ENCODE measurements around the gene C3. TPM values are rescaled to one million over a fixed set of nuclear protein-coding genes. Genes with fewer than 3 reads are reported as not detected.
A peak's percentile ranks its signal among the peaks of the same experiment; 100 is the strongest.

C3 gene
- total RNA-seq, 6 donors from 2014 or later: 461 to 1,221 (median 854) TPM

DNA sequence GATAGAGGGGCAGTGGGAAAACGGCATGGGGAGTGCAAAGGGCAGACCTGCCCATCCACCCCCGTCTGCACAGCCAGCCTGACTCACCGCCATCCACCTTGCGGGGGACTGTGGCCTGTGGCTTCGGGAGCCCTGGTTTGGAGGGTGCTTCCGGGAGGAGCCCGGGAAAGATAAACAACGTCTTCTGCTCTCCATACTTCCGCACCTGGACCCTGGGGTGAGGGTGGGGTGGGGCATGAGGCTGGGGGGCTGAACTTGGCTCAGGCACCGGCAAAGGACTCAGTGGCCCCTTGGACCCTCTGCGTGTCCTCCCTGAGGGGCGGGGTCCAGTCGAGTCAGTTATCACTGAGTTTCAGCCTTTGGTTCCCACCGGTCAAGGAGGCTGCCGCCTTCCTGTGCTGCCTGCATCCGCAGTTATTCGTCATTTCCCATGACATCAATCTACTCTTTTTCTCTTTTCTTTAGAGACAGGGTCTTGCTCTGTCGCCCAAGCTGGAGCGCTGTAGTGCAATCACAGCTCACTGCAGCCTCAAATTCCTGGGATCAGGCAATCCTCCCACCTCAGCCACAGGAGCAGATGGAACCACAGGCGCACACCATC lies 13.7 kb upstream of the C3 start:
- H3K4me1 ChIP-seq: peaks cover 27 to 51% (median 34%) of the 10 kb centered on the region in 4 donors
- H3K4me3 ChIP-seq: no peak overlapping the region
- H3K9me3 ChIP-seq: no peaks in the 10 kb centered on the region

DNA sequence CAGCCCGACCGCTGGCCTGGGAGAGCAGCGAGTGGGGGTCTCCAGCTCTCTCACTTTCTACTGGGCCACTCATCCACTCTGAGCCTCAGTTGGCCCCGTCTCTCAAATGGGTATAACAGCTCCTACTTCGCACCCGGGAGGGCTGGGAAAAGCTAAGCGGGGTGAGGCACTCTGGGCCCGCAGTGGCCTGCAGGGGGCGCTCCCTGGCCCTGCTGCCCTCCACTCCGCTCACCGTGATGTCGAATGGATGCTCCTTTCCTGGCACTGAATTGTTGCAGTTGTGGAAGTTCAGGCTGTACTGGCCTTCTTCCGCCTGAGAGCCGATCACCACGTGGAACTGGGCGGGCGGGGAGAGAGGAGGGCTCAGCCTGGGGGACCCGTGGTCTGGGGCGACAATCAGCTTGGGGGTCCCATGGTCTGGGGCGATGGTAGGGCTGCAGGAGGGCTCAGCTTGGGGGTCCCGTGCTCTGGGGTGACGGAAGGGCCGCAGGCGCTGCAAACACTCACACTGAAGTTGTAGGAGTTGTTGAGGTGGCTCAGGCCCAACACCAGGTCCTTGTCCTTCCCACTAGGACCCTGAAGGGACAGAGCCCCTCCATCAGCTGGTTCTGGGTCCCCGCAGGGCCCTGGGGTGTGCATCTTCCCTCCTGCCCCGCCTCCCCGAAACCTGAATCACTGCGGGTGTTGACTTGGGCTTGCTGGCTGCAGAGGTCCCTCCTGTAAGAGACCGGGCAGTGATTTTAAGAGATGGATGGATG lies 13.1 kb upstream of the C3 start:
- DNase-seq (peak in 1 of 2 donors; percentile 79), ATAC-seq (ENCODE audit: low FRiP score in 2 of 2) (no peak)
- Histone ChIP-seq H3K27ac (no peak overlapping the region), H3K4me1 (peaks cover 27 to 51% (median 34%) of the 10 kb centered on the region in 4 donors), H3K4me3 (no peak overlapping the region), H3K36me3 (peaks cover 7 to 33% (median 25%) of the 10 kb centered on the region in 4 donors), H3K9me3 (no peaks in the 10 kb centered on the region), H3K27me3 (no peaks in the 10 kb centered on the region)
- 88 to 96% methylated on average over 7 to 21 of the region's 29 CpGs for whole genome bisulfite sequencing, 2 donors
- TF ChIP-seq POLR2AphosphoS5 (IDR thresholded peaks at IDR 0.05): no peak
- TF ChIP-seq CTCF (IDR thresholded peaks at IDR 0.05): peak in 1 of 6 experiments; percentile 5
- no peak for TF ChIP-seq EP300 (IDR thresholded peaks at IDR 0.05)
- no peak for TF ChIP-seq POLR2A (IDR thresholded peaks at IDR 0.05)

More for the DNA sequence above, 13.7 kb upstream of the C3 start:
- ATAC-seq (ENCODE audit: low FRiP score in 2 of 2) (no peak), DNase-seq (no peak)
- Histone ChIP-seq H3K36me3 (peaks cover 7 to 33% (median 25%) of the 10 kb centered on the region in 4 donors), H3K27ac (peak overlapping the region in 1 of 4 donors; percentile 96), H3K27me3 (no peaks in the 10 kb centered on the region)
- TF ChIP-seq CTCF (IDR thresholded peaks at IDR 0.05): no peak
- no peak for TF ChIP-seq POLR2AphosphoS5 (IDR thresholded peaks at IDR 0.05)
- no peak for TF ChIP-seq EP300 (IDR thresholded peaks at IDR 0.05)
- no peak for TF ChIP-seq POLR2A (IDR thresholded peaks at IDR 0.05)
- WGBS, 2 donors: 74 to 79% methylated on average over 19 to 20 of the region's 20 CpGs

DNA sequence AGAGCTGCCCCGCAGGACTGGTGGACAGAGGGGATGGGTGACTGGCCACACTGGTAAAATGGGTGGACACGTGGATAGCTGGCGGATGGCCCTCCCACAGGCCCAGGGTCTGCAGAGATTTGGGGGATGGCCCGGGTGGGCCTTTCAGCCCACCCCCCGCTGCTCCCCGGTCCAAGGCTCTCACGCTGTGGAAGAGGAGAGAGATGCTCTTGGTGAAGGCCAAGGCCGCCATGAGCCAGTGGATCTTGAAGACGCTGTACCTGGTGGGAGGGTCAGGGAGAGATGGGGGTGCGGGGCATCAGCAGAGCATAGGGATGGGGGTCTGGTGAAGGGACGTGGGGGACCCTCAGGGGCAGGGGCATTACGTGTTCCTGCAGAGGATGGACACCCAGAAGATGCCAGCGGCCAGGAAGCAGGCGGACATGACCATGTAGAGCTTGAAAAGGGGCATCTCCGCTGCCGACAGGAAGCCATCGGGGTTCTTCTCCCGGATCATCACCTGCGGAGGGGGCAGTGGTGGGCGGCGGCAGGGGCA lies 12.4 kb upstream of the C3 start:
- Histone ChIP-seq H3K4me3 (no peak overlapping the region), H3K4me1 (peaks cover 27 to 51% (median 32%) of the 10 kb centered on the region in 4 donors), H3K27me3 (no peaks in the 10 kb centered on the region), H3K27ac (no peak overlapping the region), H3K36me3 (peaks cover 7 to 33% (median 25%) of the 10 kb centered on the region in 4 donors), H3K9me3 (no peaks in the 10 kb centered on the region)
- ATAC-seq (ENCODE audit: low FRiP score in 2 of 2) (no peak), DNase-seq (no peak)
- 91 to 96% methylated on average over 17 to 20 of the region's 21 CpGs for WGBS, 2 donors
- TF ChIP-seq CTCF (IDR thresholded peaks at IDR 0.05) (no peak), EP300 (IDR thresholded peaks at IDR 0.05) (no peak), POLR2AphosphoS5 (IDR thresholded peaks at IDR 0.05) (no peak), POLR2A (IDR thresholded peaks at IDR 0.05) (no peak)

- peak in 1 of 2 donors; percentile 74 for DNase-seq
- H3K4me3 ChIP-seq: no peak overlapping the region
- ATAC-seq (ENCODE audit: low FRiP score in 2 of 2): no peak
- H3K27me3 ChIP-seq: no peaks in the 10 kb centered on the region
- H3K4me1 ChIP-seq: peaks cover 26 to 48% (median 31%) of the 10 kb centered on the region in 4 donors
- no peak for TF ChIP-seq POLR2AphosphoS5 (IDR thresholded peaks at IDR 0.05)
- TF ChIP-seq POLR2A (IDR thresholded peaks at IDR 0.05): no peak
- no peak for TF ChIP-seq CTCF (IDR thresholded peaks at IDR 0.05)
- no peak for TF ChIP-seq EP300 (IDR thresholded peaks at IDR 0.05)
- H3K36me3 ChIP-seq: peaks cover 7 to 33% (median 25%) of the 10 kb centered on the region in 4 donors
- no peaks in the 10 kb centered on the region for H3K9me3 ChIP-seq
- H3K27ac ChIP-seq: no peak overlapping the region
- WGBS, 2 donors: 83 to 94% methylated on average over 13 to 22 of the region's 22 CpGs
Observed at GRCh38 chr19:6731822-6732221, 11.4 kb upstream of the C3 start.

Data from upper lobe of left lung (tissue), 6 donors.